H1 (cell line): ENCODE results near the gene PTPRD. TPM values are rescaled to one million over a fixed set of nuclear protein-coding genes. Genes with fewer than 3 reads are reported as not detected.

Source experiments
- CTCF ChIA-PET: fragments of 300-600 bp; sonication (Branson Sonifier 250); formaldehyde crosslinking; loops from one replicate; lab custom pipeline; 2021; ENCODE audit not compliant: partially characterized antibody; lab: Charles Lee
- POLR2A ChIA-PET: fragments of 300-600 bp; sonication (Branson Sonifier 250); formaldehyde crosslinking; loops from one replicate; lab custom pipeline; 2021; ENCODE audit warnings: inconsistent platforms; ENCODE audit not compliant: partially characterized antibody; lab: Charles Lee
- DNase-seq, 2 experiments: peaks; one replicate each; pipeline versions ENCODE4 v3.0.0 to v3.0.0-alpha.2; 2010 to 2022; ENCODE audit warnings: low spot score in 2 of 2, low read depth in 1 of 2, mixed read lengths in 1 of 2
- FAIRE-seq: peaks from 2 replicates; lab custom pipeline; 2011; peaks lifted over from hg19 to GRCh38; lab: Jason Lieb, UNC
- H2AFZ ChIP-seq: 2 replicates; pipeline ENCODE4 v1.8.1; 2012; ENCODE audit warnings: low read length, inconsistent platforms
- H2AK5ac ChIP-seq: 2 replicates; pipeline ENCODE4 v1.6.1; 2013; ENCODE audit warnings: low read depth, low read length
- H2BK120ac ChIP-seq: replicated peaks from 2 replicates; pipeline ENCODE3; 2013; ENCODE audit warnings: low read depth, low read length, inconsistent platforms
- H2BK12ac ChIP-seq: 2 replicates; pipeline ENCODE4 v1.6.1; 2013; ENCODE audit warnings: low read depth, low read length
- H2BK15ac ChIP-seq: 2 replicates; pipeline ENCODE4 v1.6.1; 2013; ENCODE audit warnings: low read length
- H2BK20ac ChIP-seq: 2 replicates; pipeline ENCODE4 v1.6.1; 2013; ENCODE audit warnings: low read length
- H2BK5ac ChIP-seq: 2 replicates; pipeline ENCODE4 v1.6.1; 2013; ENCODE audit warnings: low read depth, low read length
- H3K14ac ChIP-seq: 2 replicates; pipeline ENCODE4 v1.6.1; 2013; ENCODE audit warnings: inconsistent platforms; ENCODE audit not compliant: insufficient read length
- H3K18ac ChIP-seq: 2 replicates; pipeline ENCODE4 v1.6.1; 2013; ENCODE audit warnings: low read length; ENCODE audit errors: extremely low read depth
- H3K23ac ChIP-seq: 2 replicates; pipeline ENCODE4 v1.6.1; 2013; ENCODE audit warnings: inconsistent platforms; ENCODE audit not compliant: insufficient read length
- H3K23me2 ChIP-seq: 2 replicates; pipeline ENCODE4 v1.6.1; 2013; ENCODE audit warnings: low read depth, low read length
- H3K27ac ChIP-seq: 2 replicates; pipeline ENCODE4 v1.6.1; 2011; ENCODE audit warnings: low read depth, low read length, inconsistent platforms
- H3K27me3 ChIP-seq, 4 experiments: replicated peaks in 1 of 4; 1 replicate in 1 of 4; 2 replicates in 3 of 4; pipeline versions ENCODE4 v1.6.1 to v1.8.1; 2011 to 2013; ENCODE audit warnings: low read length in 3 of 4, mild to moderate bottlenecking in 3 of 4, inconsistent platforms in 2 of 4, mixed read lengths in 2 of 4, moderate library complexity in 1 of 4; ENCODE audit not compliant: control insufficient read depth in 3 of 4, insufficient read depth in 3 of 4; ENCODE audit errors: extremely low read depth in 1 of 4
- H3K36me3 ChIP-seq, 4 experiments: 2 replicates each; pipeline versions ENCODE4 v1.6.1 to v1.8.1; 2011 to 2013; ENCODE audit warnings: mild to moderate bottlenecking in 4 of 4, low read length in 3 of 4, moderate library complexity in 2 of 4, control low read depth in 1 of 4, inconsistent platforms in 1 of 4; ENCODE audit not compliant: insufficient read depth in 4 of 4, control insufficient read depth in 2 of 4
- H3K4ac ChIP-seq: replicated peaks from 2 replicates; pipeline ENCODE3; 2013; ENCODE audit warnings: low read length, low read depth, mixed read lengths, inconsistent platforms; ENCODE audit not compliant: insufficient read length
- H3K4me1 ChIP-seq, 4 experiments: replicated peaks in 1 of 4; 1 replicate in 1 of 4; 2 replicates in 3 of 4; pipeline versions ENCODE4 v1.6.1 to v1.8.1; 2011 to 2013; ENCODE audit warnings: low read length in 3 of 4, inconsistent platforms in 2 of 4, mixed read lengths in 1 of 4; ENCODE audit not compliant: insufficient read depth in 4 of 4, control insufficient read depth in 3 of 4
- H3K4me2 ChIP-seq, 2 experiments: 2 replicates each; pipeline versions ENCODE4 v1.6.1 to v1.8.1; 2011 to 2013; ENCODE audit warnings: low read depth in 2 of 2, low read length in 2 of 2, control low read depth in 1 of 2, inconsistent platforms in 1 of 2, mild to moderate bottlenecking in 1 of 2; ENCODE audit not compliant: insufficient read depth in 1 of 2
- H3K4me3 ChIP-seq, 4 experiments: fragments of 200-600, 300-600 bp in 1 of 4; sonication (generic), shearing (Covaris generic), sonication (Bioruptor Twin) in 1 of 4; 2 replicates each; pipeline versions ENCODE4 v1.5.1 to v1.8.1; 2011 to 2016; ENCODE audit warnings: low read length in 4 of 4, low read depth in 3 of 4, control low read depth in 2 of 4, inconsistent platforms in 2 of 4, mild to moderate bottlenecking in 2 of 4, mixed read lengths in 1 of 4, moderate library complexity in 1 of 4; ENCODE audit not compliant: insufficient read depth in 2 of 4; ENCODE audit errors: extremely low read depth in 1 of 4
- H3K56ac ChIP-seq: replicated peaks from 2 replicates; pipeline ENCODE3; 2013; ENCODE audit warnings: low read depth, mild to moderate bottlenecking, mixed read lengths, low read length, inconsistent platforms; ENCODE audit not compliant: insufficient read length
- H3K79me1 ChIP-seq: 2 replicates; pipeline ENCODE4 v1.6.1; 2013; ENCODE audit warnings: low read depth, low read length, control low read depth
- H3K79me2 ChIP-seq, 2 experiments: 2 replicates each; pipeline versions ENCODE4 v1.6.1 to v1.8.1; 2012 to 2013; ENCODE audit warnings: low read length in 2 of 2, mild to moderate bottlenecking in 2 of 2, inconsistent platforms in 1 of 2; ENCODE audit not compliant: insufficient read depth in 2 of 2, control insufficient read depth in 1 of 2
- H3K9ac ChIP-seq, 4 experiments: replicated peaks in 1 of 4; 1 replicate in 1 of 4; 2 replicates in 3 of 4; pipeline versions ENCODE4 v1.6.1 to v1.8.1; 2011 to 2013; ENCODE audit warnings: low read depth in 3 of 4, low read length in 3 of 4, control low read depth in 2 of 4, mild to moderate bottlenecking in 2 of 4, moderate library complexity in 2 of 4, inconsistent platforms in 1 of 4; ENCODE audit errors: extremely low read depth in 1 of 4
- H3K9me3 ChIP-seq, 2 experiments: 2 replicates each; pipeline versions ENCODE4 v1.6.1 to v1.8.1; 2012 to 2013; ENCODE audit warnings: mild to moderate bottlenecking in 2 of 2, moderate library complexity in 2 of 2, control low read depth in 1 of 2, inconsistent platforms in 1 of 2, low read depth in 1 of 2, low read length in 1 of 2, mixed read lengths in 1 of 2; ENCODE audit not compliant: insufficient read depth in 2 of 2
- H4K20me1 ChIP-seq, 2 experiments: replicated peaks in 1 of 2; 2 replicates each; pipeline versions ENCODE3 to v1.8.1; 2011 to 2013; ENCODE audit warnings: inconsistent platforms in 2 of 2, low read length in 2 of 2, mild to moderate bottlenecking in 1 of 2; ENCODE audit not compliant: insufficient read depth in 2 of 2, control insufficient read depth in 1 of 2
- H4K5ac ChIP-seq: 2 replicates; pipeline ENCODE4 v1.6.1; 2013; ENCODE audit warnings: low read length, low read depth, mixed read lengths, inconsistent platforms; ENCODE audit not compliant: insufficient read length
- H4K8ac ChIP-seq: 2 replicates; pipeline ENCODE4 v1.8.0; 2013; ENCODE audit warnings: mild to moderate bottlenecking, moderate library complexity, low read length, inconsistent platforms; ENCODE audit not compliant: insufficient read depth; ENCODE audit errors: extremely low read depth
- H4K91ac ChIP-seq: replicated peaks from 2 replicates; pipeline ENCODE3; 2013; ENCODE audit warnings: low read length, mixed read lengths, inconsistent platforms; ENCODE audit not compliant: insufficient read length
- BACH1 ChIP-seq: IDR thresholded peaks from 2 replicates; pipeline ENCODE4 v1.6.1; 2012; ENCODE audit warnings: low read length, improper control_type of control experiment
- CBX5 ChIP-seq: fragments of 300-800, 300-1000 bp; sonication (generic); IDR thresholded peaks from 2 replicates; pipeline ENCODE4 v1.7.1; 2016; ENCODE audit warnings: antibody characterized with exemption, low read length, low read depth
- WGBS, 2 experiments: shearing (Covaris generic) in 1 of 2; methylation state at CpG; one replicate each; pipeline versions ENCODE4 v1.1.6 to v1.1.7; 2013 to 2015; ENCODE audit warnings: low lambda C conversion rate in 2 of 2, mixed read lengths in 2 of 2, inconsistent platforms in 1 of 2, low coverage in 1 of 2, missing lambda C conversion rate in 1 of 2; ENCODE audit not compliant: insufficient replicate concordance in 2 of 2, insufficient coverage in 1 of 2, insufficient read length in 1 of 2; ENCODE audit errors: extremely low coverage in 1 of 2, missing lambda C conversion rate in 1 of 2; 5-methylcytosine and 5-hydroxymethylcytosine counted together
- polyA plus RNA-seq, 7 experiments: library from polyadenylated mRNA; depleted of rRNA in 3 of 7; stranded (reverse) in 5 of 7; unstranded in 2 of 7; fragments of >200 nt in 5 of 7; fragments of 200-250 nt in 2 of 7; gene quantifications; 1 replicate in 5 of 7; 2 replicates in 1 of 7; 4 replicates in 1 of 7; pipeline versions ENCODE4 v1.2.1 to v1.2.3, GENCODE V29; 2011 to 2013; ENCODE audit warnings: missing spikeins in 2 of 7, mixed read lengths in 2 of 7
- total RNA-seq: library from RNA; stranded (reverse); fragmentation: NEBNext Ultra II Directional; extraction: Animal tissue kit (Norgen Biotek cat#: 25700); gene quantifications from 2 replicates; pipeline ENCODE4 v1.2.1, GENCODE V29; 2021

PTPRD gene
- total and polyA plus RNA-seq, 2 of the 8 experiments (the other 6 are each of a cell fraction or from before 2014, with no cell fraction given), result 17.2 to 77.0 TPM

DNA sequence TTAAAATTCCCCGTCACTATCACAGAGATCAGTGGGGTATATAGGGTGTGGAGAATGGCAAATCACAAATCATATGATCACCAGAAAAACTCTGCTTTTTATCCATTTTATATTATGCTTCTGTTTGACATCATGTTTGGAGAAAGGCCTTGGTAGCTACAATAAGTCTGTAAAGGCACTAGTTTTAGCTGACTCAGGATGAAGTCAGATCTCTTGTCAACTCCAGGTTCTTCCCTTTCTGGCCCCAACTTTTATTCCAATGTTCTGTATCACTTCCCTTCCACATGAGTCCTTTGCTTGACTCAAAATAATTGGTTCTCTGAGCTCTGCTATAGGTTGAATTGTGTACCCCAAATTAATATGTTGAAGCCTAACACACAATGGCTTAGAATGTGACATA, 484.9 kb downstream of the PTPRD start:
- POLR2A ChIA-PET, result no interaction called here
- no peak for FAIRE-seq
- WGBS, 2 experiments, result 93% methylated on average over 1 of the region's 1 CpG; no CpG with 5 or more reads in 1 of the 2 experiments

More for the DNA sequence above, 484.9 kb downstream of the PTPRD start:
- Histone ChIP-seq H3K9me3 (no peaks in the 10 kb centered on the region), H3K23me2 (no peaks in the 10 kb centered on the region), H3K4me3 (no peak overlapping the region), H2BK12ac (no peak overlapping the region), H4K5ac (no peak overlapping the region), H4K91ac (no peak overlapping the region), H3K27ac (no peak overlapping the region), H3K9ac (no peak overlapping the region), H3K36me3 (no peaks in the 10 kb centered on the region), H3K56ac (no peak overlapping the region), H3K18ac (no peak overlapping the region), H2AFZ (no peak overlapping the region), H4K8ac (no peak overlapping the region), H2BK5ac (no peak overlapping the region), H3K79me2 (no peaks in the 10 kb centered on the region), H3K14ac (no peak overlapping the region), H2BK20ac (no peak overlapping the region), H3K4me2 (no peak overlapping the region), H2BK120ac (no peak overlapping the region), H3K27me3 (no peaks in the 10 kb centered on the region), H3K4me1 (no peaks in the 10 kb centered on the region), H3K4ac (no peak overlapping the region), H2AK5ac (no peak overlapping the region), H2BK15ac (no peak overlapping the region), H3K23ac (no peak overlapping the region), H3K79me1 (no peaks in the 10 kb centered on the region), H4K20me1 (no peaks in the 10 kb centered on the region)
- TF ChIP-seq BACH1, result no peak
- TF ChIP-seq CBX5, result no peak
- CTCF ChIA-PET, result no interaction called here
- DNase-seq, result no peak
